Measurements from ENCODE around the gene CNTNAP5.

Gene CNTNAP5

GRCh38 chr2:124602759-124603158 is 577.7 kb downstream of the CNTNAP5 start:
- Mint-ChIP-seq H3K36me3 (ENCODE audit: low read depth) (no peaks in the 10 kb centered on the region), H3K4me3 (no peak overlapping the region), H3K27ac (no peak overlapping the region), H3K27me3 (no peaks in the 10 kb centered on the region), H3K4me1 (ENCODE audit: low read depth) (no peaks in the 10 kb centered on the region), H3K9me3 (peaks cover 10% of the 10 kb centered on the region)
- no peak for DNase-seq

GRCh38 chr2:124604940-124605339 is 579.9 kb downstream of the CNTNAP5 start:
- H3K27ac Mint-ChIP-seq: no peak overlapping the region
- H3K27me3 Mint-ChIP-seq: no peaks in the 10 kb centered on the region
- no peaks in the 10 kb centered on the region for H3K36me3 Mint-ChIP-seq (ENCODE audit: low read depth)
- no peak overlapping the region for H3K4me3 Mint-ChIP-seq
- H3K9me3 Mint-ChIP-seq: peaks cover 6% of the 10 kb centered on the region
- no peaks in the 10 kb centered on the region for H3K4me1 Mint-ChIP-seq (ENCODE audit: low read depth)
- DNase-seq: no peak

- H3K4me1 Mint-ChIP-seq (ENCODE audit: low read depth): no peaks in the 10 kb centered on the region
- H3K4me3 Mint-ChIP-seq: no peak overlapping the region
- no peaks in the 10 kb centered on the region for H3K27me3 Mint-ChIP-seq
- DNase-seq: no peak
- no peaks in the 10 kb centered on the region for H3K36me3 Mint-ChIP-seq (ENCODE audit: low read depth)
- peaks cover 4% of the 10 kb centered on the region for H3K9me3 Mint-ChIP-seq
- no peak overlapping the region for H3K27ac Mint-ChIP-seq
These were observed 582.6 kb downstream of the CNTNAP5 start for GRCh38 chr2:124607679-124608078.

GRCh38 chr2:124609667-124610066 is 584.6 kb downstream of the CNTNAP5 start:
- Mint-ChIP-seq H3K4me1 (ENCODE audit: low read depth) (no peaks in the 10 kb centered on the region), H3K36me3 (ENCODE audit: low read depth) (no peaks in the 10 kb centered on the region), H3K27me3 (no peaks in the 10 kb centered on the region), H3K4me3 (no peak overlapping the region), H3K27ac (no peak overlapping the region), H3K9me3 (peaks cover 2% of the 10 kb centered on the region)
- DNase-seq: no peak

- no peak overlapping the region for H3K27ac Mint-ChIP-seq
- no peaks in the 10 kb centered on the region for H3K27me3 Mint-ChIP-seq
- DNase-seq: no peak
- H3K9me3 Mint-ChIP-seq: peaks cover 2% of the 10 kb centered on the region
- H3K4me3 Mint-ChIP-seq: no peak overlapping the region
- H3K36me3 Mint-ChIP-seq (ENCODE audit: low read depth): no peaks in the 10 kb centered on the region
- H3K4me1 Mint-ChIP-seq (ENCODE audit: low read depth): no peaks in the 10 kb centered on the region
These were observed 585.1 kb downstream of the CNTNAP5 start for GRCh38 chr2:124610141-124610540.

- H3K36me3 Mint-ChIP-seq (ENCODE audit: low read depth): no peaks in the 10 kb centered on the region
- no peak overlapping the region for H3K4me3 Mint-ChIP-seq
- DNase-seq: no peak
- H3K27ac Mint-ChIP-seq: no peak overlapping the region
- H3K27me3 Mint-ChIP-seq: no peaks in the 10 kb centered on the region
- peaks cover 2% of the 10 kb centered on the region for H3K9me3 Mint-ChIP-seq
- no peaks in the 10 kb centered on the region for H3K4me1 Mint-ChIP-seq (ENCODE audit: low read depth)
These were observed 585.8 kb downstream of the CNTNAP5 start for GRCh38 chr2:124610866-124611265.

- peaks cover 9% of the 10 kb centered on the region for H3K9me3 Mint-ChIP-seq
- no peak overlapping the region for H3K27ac Mint-ChIP-seq
- no peaks in the 10 kb centered on the region for H3K4me1 Mint-ChIP-seq (ENCODE audit: low read depth)
- no peak overlapping the region for H3K4me3 Mint-ChIP-seq
- no peaks in the 10 kb centered on the region for H3K36me3 Mint-ChIP-seq (ENCODE audit: low read depth)
- DNase-seq: no peak
- H3K27me3 Mint-ChIP-seq: no peaks in the 10 kb centered on the region
These were observed 598.5 kb downstream of the CNTNAP5 start for GRCh38 chr2:124623560-124623959.

- H3K36me3 Mint-ChIP-seq (ENCODE audit: low read depth): no peaks in the 10 kb centered on the region
- peaks cover 4% of the 10 kb centered on the region for H3K9me3 Mint-ChIP-seq
- DNase-seq: no peak
- no peak overlapping the region for H3K27ac Mint-ChIP-seq
- H3K27me3 Mint-ChIP-seq: no peaks in the 10 kb centered on the region
- no peak overlapping the region for H3K4me3 Mint-ChIP-seq
- no peaks in the 10 kb centered on the region for H3K4me1 Mint-ChIP-seq (ENCODE audit: low read depth)
These were observed 600.5 kb downstream of the CNTNAP5 start for GRCh38 chr2:124625561-124625960.

GRCh38 chr2:124626993-124627392 is 601.9 kb downstream of the CNTNAP5 start:
- H3K4me3 Mint-ChIP-seq: no peak overlapping the region
- no peaks in the 10 kb centered on the region for H3K27me3 Mint-ChIP-seq
- H3K4me1 Mint-ChIP-seq (ENCODE audit: low read depth): no peaks in the 10 kb centered on the region
- H3K36me3 Mint-ChIP-seq (ENCODE audit: low read depth): no peaks in the 10 kb centered on the region
- DNase-seq: no peak
- H3K27ac Mint-ChIP-seq: no peak overlapping the region
- peaks cover 4% of the 10 kb centered on the region for H3K9me3 Mint-ChIP-seq

GRCh38 chr2:124633812-124634211 is 608.7 kb downstream of the CNTNAP5 start:
- no peaks in the 10 kb centered on the region for H3K4me1 Mint-ChIP-seq (ENCODE audit: low read depth)
- no peaks in the 10 kb centered on the region for H3K36me3 Mint-ChIP-seq (ENCODE audit: low read depth)
- no peak for DNase-seq
- no peak overlapping the region for H3K4me3 Mint-ChIP-seq
- H3K27me3 Mint-ChIP-seq: no peaks in the 10 kb centered on the region
- peaks cover 10% of the 10 kb centered on the region for H3K9me3 Mint-ChIP-seq
- no peak overlapping the region for H3K27ac Mint-ChIP-seq

GRCh38 chr2:124639524-124639923 is 614.4 kb downstream of the CNTNAP5 start:
- H3K4me3 Mint-ChIP-seq: no peak overlapping the region
- H3K27ac Mint-ChIP-seq: no peak overlapping the region
- H3K4me1 Mint-ChIP-seq (ENCODE audit: low read depth): no peaks in the 10 kb centered on the region
- DNase-seq: no peak
- no peaks in the 10 kb centered on the region for H3K27me3 Mint-ChIP-seq
- H3K9me3 Mint-ChIP-seq: peaks cover 12% of the 10 kb centered on the region
- no peaks in the 10 kb centered on the region for H3K36me3 Mint-ChIP-seq (ENCODE audit: low read depth)

GRCh38 chr2:124640221-124640750 is 615.2 kb downstream of the CNTNAP5 start:
- no peaks in the 10 kb centered on the region for H3K36me3 Mint-ChIP-seq (ENCODE audit: low read depth)
- no peak overlapping the region for H3K27ac Mint-ChIP-seq
- no peak overlapping the region for H3K4me3 Mint-ChIP-seq
- H3K27me3 Mint-ChIP-seq: no peaks in the 10 kb centered on the region
- peaks cover 12% of the 10 kb centered on the region for H3K9me3 Mint-ChIP-seq
- no peaks in the 10 kb centered on the region for H3K4me1 Mint-ChIP-seq (ENCODE audit: low read depth)
- no peak for DNase-seq

- no peaks in the 10 kb centered on the region for H3K27me3 Mint-ChIP-seq
- no peaks in the 10 kb centered on the region for H3K36me3 Mint-ChIP-seq (ENCODE audit: low read depth)
- H3K27ac Mint-ChIP-seq: no peak overlapping the region
- H3K4me1 Mint-ChIP-seq (ENCODE audit: low read depth): no peaks in the 10 kb centered on the region
- peaks cover 5% of the 10 kb centered on the region for H3K9me3 Mint-ChIP-seq
- no peak for DNase-seq
- no peak overlapping the region for H3K4me3 Mint-ChIP-seq
These were observed 621.2 kb downstream of the CNTNAP5 start for GRCh38 chr2:124646166-124646815.

GRCh38 chr2:124647245-124647644 is 622.2 kb downstream of the CNTNAP5 start:
- no peak overlapping the region for H3K27ac Mint-ChIP-seq
- H3K4me1 Mint-ChIP-seq (ENCODE audit: low read depth): no peaks in the 10 kb centered on the region
- no peak overlapping the region for H3K4me3 Mint-ChIP-seq
- H3K36me3 Mint-ChIP-seq (ENCODE audit: low read depth): no peaks in the 10 kb centered on the region
- DNase-seq: no peak
- no peaks in the 10 kb centered on the region for H3K27me3 Mint-ChIP-seq
- H3K9me3 Mint-ChIP-seq: peaks cover 8% of the 10 kb centered on the region

- Mint-ChIP-seq H3K4me3 (no peak overlapping the region), H3K27ac (no peak overlapping the region), H3K9me3 (peaks cover 9% of the 10 kb centered on the region), H3K27me3 (no peaks in the 10 kb centered on the region), H3K36me3 (ENCODE audit: low read depth) (no peaks in the 10 kb centered on the region), H3K4me1 (ENCODE audit: low read depth) (no peaks in the 10 kb centered on the region)
- no peak for DNase-seq
These were observed 622.6 kb downstream of the CNTNAP5 start for GRCh38 chr2:124647663-124648062.

GRCh38 chr2:124649001-124649400 is 623.9 kb downstream of the CNTNAP5 start:
- no peaks in the 10 kb centered on the region for H3K4me1 Mint-ChIP-seq (ENCODE audit: low read depth)
- no peaks in the 10 kb centered on the region for H3K27me3 Mint-ChIP-seq

More at GRCh38 chr2:124649001-124649400, 623.9 kb downstream of the CNTNAP5 start:
- no peak overlapping the region for H3K27ac Mint-ChIP-seq
- no peak overlapping the region for H3K4me3 Mint-ChIP-seq
- H3K9me3 Mint-ChIP-seq: peaks cover 9% of the 10 kb centered on the region
- H3K36me3 Mint-ChIP-seq (ENCODE audit: low read depth): no peaks in the 10 kb centered on the region
- DNase-seq: no peak
